ENCODE data around the gene DOK7. TPM values are rescaled to one million over a fixed set of nuclear protein-coding genes. Genes with fewer than 3 reads are reported as not detected.

The DOK7 gene
- total and polyA plus RNA-seq, 2 donors (not counting 3 experiments of a cell fraction or from before 2014, with no cell fraction given): not detected

- POLR2A ChIA-PET: interaction anchor here (1.1 kb wide), 1 partner anchor 94 kb away, joined by 3 read pairs; no protein-coding TSS in a partner anchor
- CTCF ChIA-PET: interaction anchor here (1.2 to 6.1 kb wide), 2 partner anchors 94 to 241 kb away, joined by 4 to 78 read pairs; no protein-coding TSS in a partner anchor
Observed at GRCh38 chr4:3440011-3440410, 23.1 kb upstream of the DOK7 start.

More at GRCh38 chr4:3440011-3440410, 23.1 kb upstream of the DOK7 start:
- no peaks in the 10 kb centered on the region for H3K9me3 ChIP-seq (replicated peaks; ENCODE audit: control insufficient read depth, insufficient read depth, low read length)
- H4K20me1 ChIP-seq (replicated peaks; ENCODE audit: control insufficient read depth, extremely low read depth, insufficient read depth, low read length): no peaks in the 10 kb centered on the region
- peaks cover 7% of the 10 kb centered on the region for H3K4me1 ChIP-seq (ENCODE audit: control insufficient read depth, extremely low read depth, insufficient read depth, low read length)
- no peak overlapping the region for H3K4me3 ChIP-seq (replicated peaks in 1 of 3; ENCODE audit: insufficient read depth in 1 of 3, low read depth in 1 of 3, low read length in 3 of 3)
- BruUV-seq (replicated peaks): no TSS peak
- dilution Hi-C loops (cut with MboI; ENCODE audit: extremely low pct_ligation_motif_present, low sequenced_read_pairs) (no loop called here), intact Hi-C loops (cut with micrococcal nuclease) (no loop called here)
- no peaks in the 10 kb centered on the region for H3K79me2 ChIP-seq (ENCODE audit: control insufficient read depth, insufficient read depth, low read length)
- no peak for DNase-seq (ENCODE audit: low read depth, low spot score)
- no peak overlapping the region for H3K27ac ChIP-seq (ENCODE audit: insufficient read depth, low read depth, low read length)
- H3K36me3 ChIP-seq (ENCODE audit: control insufficient read depth in 2 of 2, extremely low read depth in 1 of 2, insufficient read depth in 2 of 2, low read length in 2 of 2): no peaks in the 10 kb centered on the region
- H3K27me3 ChIP-seq (ENCODE audit: control insufficient read depth in 2 of 2, insufficient read depth in 2 of 2, low read length in 2 of 2): no peaks in the 10 kb centered on the region
- no peaks in the 10 kb centered on the region for H3K9me1 ChIP-seq (replicated peaks; ENCODE audit: control insufficient read depth, extremely low read depth, insufficient read depth, low read length)
- H3K4me2 ChIP-seq (ENCODE audit: insufficient read depth, low read length): no peak overlapping the region
- H3K9ac ChIP-seq (replicated peaks; ENCODE audit: extremely low read depth, insufficient read depth, low read length): no peak overlapping the region
- no peak overlapping the region for H2AFZ ChIP-seq (ENCODE audit: low read depth, low read length)
- FAIRE-seq: no peak
- no peak for TF ChIP-seq POLR2AphosphoS5 (IDR thresholded peaks at IDR 0.05; ENCODE audit: insufficient read depth, low read depth, low read length)
- TF ChIP-seq MYC (IDR thresholded peaks at IDR 0.05; ENCODE audit: low read depth, low read length): no peak
- no peak for TF ChIP-seq EZH2 (IDR thresholded peaks at IDR 0.05; ENCODE audit: borderline replicate concordance, low read depth, low read length, severe bottlenecking)
- no peak for TF ChIP-seq POLR2A (IDR thresholded peaks at IDR 0.05; ENCODE audit: low read depth, low read length)
- no peak for TF ChIP-seq GATA2 (IDR thresholded peaks at IDR 0.05; ENCODE audit: insufficient read depth, insufficient read length, low read depth, low read length)
- TF ChIP-seq MAX (IDR thresholded peaks at IDR 0.05; ENCODE audit: insufficient read depth, insufficient read length): no peak
- no peak for TF ChIP-seq JUN (IDR thresholded peaks at IDR 0.05; ENCODE audit: borderline replicate concordance, insufficient read depth, insufficient read length, low read depth)
- no peak for TF ChIP-seq CTCF (IDR thresholded peaks at IDR 0.05; ENCODE audit: extremely low read depth in 1 of 2, insufficient read depth in 1 of 2, low read depth in 1 of 2, low read length in 2 of 2)
- no peak for TF ChIP-seq FOS (IDR thresholded peaks at IDR 0.05; ENCODE audit: borderline replicate concordance, insufficient read depth, low read length)

Measured in endothelial cell of umbilical vein (primary cell).